ENCODE data around the gene CNOT3. TPM values are rescaled to one million over a fixed set of nuclear protein-coding genes. Genes with fewer than 3 reads are reported as not detected.

The CNOT3 gene
- total and polyA plus RNA-seq, 2 of the 13 experiments (the other 11 are each of a cell fraction or from before 2014, with no cell fraction given): 4.3 to 5.8 TPM

- TF ChIP-seq, protein P1, sequence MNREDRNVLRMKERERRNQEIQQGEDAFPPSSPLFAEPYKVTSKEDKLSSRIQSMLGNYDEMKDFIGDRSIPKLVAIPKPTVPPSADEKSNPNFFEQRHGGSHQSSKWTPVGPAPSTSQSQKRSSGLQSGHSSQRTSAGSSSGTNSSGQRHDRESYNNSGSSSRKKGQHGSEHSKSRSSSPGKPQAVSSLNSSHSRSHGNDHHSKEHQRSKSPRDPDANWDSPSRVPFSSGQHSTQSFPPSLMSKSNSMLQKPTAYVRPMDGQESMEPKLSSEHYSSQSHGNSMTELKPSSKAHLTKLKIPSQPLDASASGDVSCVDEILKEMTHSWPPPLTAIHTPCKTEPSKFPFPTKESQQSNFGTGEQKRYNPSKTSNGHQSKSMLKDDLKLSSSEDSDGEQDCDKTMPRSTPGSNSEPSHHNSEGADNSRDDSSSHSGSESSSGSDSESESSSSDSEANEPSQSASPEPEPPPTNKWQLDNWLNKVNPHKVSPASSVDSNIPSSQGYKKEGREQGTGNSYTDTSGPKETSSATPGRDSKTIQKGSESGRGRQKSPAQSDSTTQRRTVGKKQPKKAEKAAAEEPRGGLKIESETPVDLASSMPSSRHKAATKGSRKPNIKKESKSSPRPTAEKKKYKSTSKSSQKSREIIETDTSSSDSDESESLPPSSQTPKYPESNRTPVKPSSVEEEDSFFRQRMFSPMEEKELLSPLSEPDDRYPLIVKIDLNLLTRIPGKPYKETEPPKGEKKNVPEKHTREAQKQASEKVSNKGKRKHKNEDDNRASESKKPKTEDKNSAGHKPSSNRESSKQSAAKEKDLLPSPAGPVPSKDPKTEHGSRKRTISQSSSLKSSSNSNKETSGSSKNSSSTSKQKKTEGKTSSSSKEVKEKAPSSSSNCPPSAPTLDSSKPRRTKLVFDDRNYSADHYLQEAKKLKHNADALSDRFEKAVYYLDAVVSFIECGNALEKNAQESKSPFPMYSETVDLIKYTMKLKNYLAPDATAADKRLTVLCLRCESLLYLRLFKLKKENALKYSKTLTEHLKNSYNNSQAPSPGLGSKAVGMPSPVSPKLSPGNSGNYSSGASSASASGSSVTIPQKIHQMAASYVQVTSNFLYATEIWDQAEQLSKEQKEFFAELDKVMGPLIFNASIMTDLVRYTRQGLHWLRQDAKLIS (CRISPR knock-in tag; IDR thresholded peaks at IDR 0.05): no peak
- peak; percentile 96 for TF ChIP-seq MYC (CRISPR knock-in tag; IDR thresholded peaks at IDR 0.05; ENCODE audit: borderline replicate concordance)
- TF ChIP-seq, protein P2, sequence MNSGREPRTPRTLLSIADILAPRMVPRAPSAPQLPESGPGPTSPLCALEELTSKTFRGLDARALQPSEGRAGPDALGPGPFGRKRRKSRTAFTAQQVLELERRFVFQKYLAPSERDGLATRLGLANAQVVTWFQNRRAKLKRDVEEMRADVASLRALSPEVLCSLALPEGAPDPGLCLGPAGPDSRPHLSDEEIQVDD (CRISPR knock-in tag; IDR thresholded peaks at IDR 0.05; ENCODE audit: borderline replicate concordance): 0 out of 2 replicates have a peak, but pooled peaks have one; percentile 59
- no peak; the same call in 1 of the 2 replicates for TF ChIP-seq EED (CRISPR knock-in tag; IDR thresholded peaks at IDR 0.05)
- TF ChIP-seq, protein P3, sequence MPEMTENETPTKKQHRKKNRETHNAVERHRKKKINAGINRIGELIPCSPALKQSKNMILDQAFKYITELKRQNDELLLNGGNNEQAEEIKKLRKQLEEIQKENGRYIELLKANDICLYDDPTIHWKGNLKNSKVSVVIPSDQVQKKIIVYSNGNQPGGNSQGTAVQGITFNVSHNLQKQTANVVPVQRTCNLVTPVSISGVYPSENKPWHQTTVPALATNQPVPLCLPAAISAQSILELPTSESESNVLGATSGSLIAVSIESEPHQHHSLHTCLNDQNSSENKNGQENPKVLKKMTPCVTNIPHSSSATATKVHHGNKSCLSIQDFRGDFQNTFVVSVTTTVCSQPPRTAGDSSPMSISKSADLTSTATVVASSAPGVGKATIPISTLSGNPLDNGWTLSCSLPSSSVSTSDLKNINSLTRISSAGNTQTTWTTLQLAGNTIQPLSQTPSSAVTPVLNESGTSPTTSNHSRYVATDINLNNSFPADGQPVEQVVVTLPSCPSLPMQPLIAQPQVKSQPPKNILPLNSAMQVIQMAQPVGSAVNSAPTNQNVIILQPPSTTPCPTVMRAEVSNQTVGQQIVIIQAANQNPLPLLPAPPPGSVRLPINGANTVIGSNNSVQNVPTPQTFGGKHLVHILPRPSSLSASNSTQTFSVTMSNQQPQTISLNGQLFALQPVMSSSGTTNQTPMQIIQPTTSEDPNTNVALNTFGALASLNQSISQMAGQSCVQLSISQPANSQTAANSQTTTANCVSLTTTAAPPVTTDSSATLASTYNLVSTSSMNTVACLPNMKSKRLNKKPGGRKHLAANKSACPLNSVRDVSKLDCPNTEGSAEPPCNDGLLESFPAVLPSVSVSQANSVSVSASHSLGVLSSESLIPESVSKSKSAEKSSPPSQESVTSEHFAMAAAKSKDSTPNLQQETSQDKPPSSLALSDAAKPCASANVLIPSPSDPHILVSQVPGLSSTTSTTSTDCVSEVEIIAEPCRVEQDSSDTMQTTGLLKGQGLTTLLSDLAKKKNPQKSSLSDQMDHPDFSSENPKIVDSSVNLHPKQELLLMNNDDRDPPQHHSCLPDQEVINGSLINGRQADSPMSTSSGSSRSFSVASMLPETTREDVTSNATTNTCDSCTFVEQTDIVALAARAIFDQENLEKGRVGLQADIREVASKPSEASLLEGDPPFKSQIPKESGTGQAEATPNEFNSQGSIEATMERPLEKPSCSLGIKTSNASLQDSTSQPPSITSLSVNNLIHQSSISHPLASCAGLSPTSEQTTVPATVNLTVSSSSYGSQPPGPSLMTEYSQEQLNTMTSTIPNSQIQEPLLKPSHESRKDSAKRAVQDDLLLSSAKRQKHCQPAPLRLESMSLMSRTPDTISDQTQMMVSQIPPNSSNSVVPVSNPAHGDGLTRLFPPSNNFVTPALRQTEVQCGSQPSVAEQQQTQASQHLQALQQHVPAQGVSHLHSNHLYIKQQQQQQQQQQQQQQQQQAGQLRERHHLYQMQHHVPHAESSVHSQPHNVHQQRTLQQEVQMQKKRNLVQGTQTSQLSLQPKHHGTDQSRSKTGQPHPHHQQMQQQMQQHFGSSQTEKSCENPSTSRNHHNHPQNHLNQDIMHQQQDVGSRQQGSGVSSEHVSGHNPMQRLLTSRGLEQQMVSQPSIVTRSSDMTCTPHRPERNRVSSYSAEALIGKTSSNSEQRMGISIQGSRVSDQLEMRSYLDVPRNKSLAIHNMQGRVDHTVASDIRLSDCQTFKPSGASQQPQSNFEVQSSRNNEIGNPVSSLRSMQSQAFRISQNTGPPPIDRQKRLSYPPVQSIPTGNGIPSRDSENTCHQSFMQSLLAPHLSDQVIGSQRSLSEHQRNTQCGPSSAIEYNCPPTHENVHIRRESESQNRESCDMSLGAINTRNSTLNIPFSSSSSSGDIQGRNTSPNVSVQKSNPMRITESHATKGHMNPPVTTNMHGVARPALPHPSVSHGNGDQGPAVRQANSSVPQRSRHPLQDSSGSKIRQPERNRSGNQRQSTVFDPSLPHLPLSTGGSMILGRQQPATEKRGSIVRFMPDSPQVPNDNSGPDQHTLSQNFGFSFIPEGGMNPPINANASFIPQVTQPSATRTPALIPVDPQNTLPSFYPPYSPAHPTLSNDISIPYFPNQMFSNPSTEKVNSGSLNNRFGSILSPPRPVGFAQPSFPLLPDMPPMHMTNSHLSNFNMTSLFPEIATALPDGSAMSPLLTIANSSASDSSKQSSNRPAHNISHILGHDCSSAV (CRISPR knock-in tag; IDR thresholded peaks at IDR 0.05; ENCODE audit: borderline replicate concordance): 0 out of 2 replicates have a peak, but pooled peaks have one; percentile 56
- TF ChIP-seq ZFP41 (CRISPR knock-in tag; IDR thresholded peaks at IDR 0.05; ENCODE audit: borderline replicate concordance): no peak
- no peak for TF ChIP-seq ZNF34 (CRISPR knock-in tag; IDR thresholded peaks at IDR 0.05; ENCODE audit: borderline replicate concordance)
- TF ChIP-seq PHB2 (IDR thresholded peaks at IDR 0.05; ENCODE audit: partially characterized antibody): no peak
- no peak for TF ChIP-seq SATB2 (CRISPR knock-in tag; IDR thresholded peaks at IDR 0.05)
- peak; percentile 89 for TF ChIP-seq SP4 (CRISPR knock-in tag; IDR thresholded peaks at IDR 0.05)
- TF ChIP-seq SIX1 (CRISPR knock-in tag; IDR thresholded peaks at IDR 0.05; ENCODE audit: borderline replicate concordance): no peak
- TF ChIP-seq, protein P4, sequence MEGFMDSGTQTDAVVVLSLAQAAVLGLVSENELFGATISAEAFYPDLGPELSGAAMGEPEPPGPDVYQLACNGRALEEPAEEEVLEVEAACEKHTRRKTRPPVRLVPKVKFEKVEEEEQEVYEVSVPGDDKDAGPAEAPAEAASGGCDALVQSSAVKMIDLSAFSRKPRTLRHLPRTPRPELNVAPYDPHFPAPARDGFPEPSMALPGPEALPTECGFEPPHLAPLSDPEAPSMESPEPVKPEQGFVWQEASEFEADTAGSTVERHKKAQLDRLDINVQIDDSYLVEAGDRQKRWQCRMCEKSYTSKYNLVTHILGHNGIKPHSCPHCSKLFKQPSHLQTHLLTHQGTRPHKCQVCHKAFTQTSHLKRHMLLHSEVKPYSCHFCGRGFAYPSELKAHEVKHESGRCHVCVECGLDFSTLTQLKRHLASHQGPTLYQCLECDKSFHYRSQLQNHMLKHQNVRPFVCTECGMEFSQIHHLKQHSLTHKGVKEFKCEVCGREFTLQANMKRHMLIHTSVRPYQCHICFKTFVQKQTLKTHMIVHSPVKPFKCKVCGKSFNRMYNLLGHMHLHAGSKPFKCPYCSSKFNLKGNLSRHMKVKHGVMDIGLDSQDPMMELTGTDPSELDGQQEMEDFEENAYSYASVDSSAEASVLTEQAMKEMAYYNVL (CRISPR knock-in tag; IDR thresholded peaks at IDR 0.05; ENCODE audit: borderline replicate concordance): no peak; the same call in 1 of the 2 replicates
- TF ChIP-seq ETV6 (CRISPR knock-in tag; conservative IDR thresholded peaks at IDR 0.05): no peak
These were observed 52.4 kb downstream of the CNOT3 start (continued) for GRCh38 chr19:54189735-54190502.

All from HepG2 (cell line).